ENCODE measurements around the gene SMIM13.

The SMIM13 gene

GRCh38 chr6:11122380-11122779 is 28.7 kb downstream of the SMIM13 start:
- DNase-seq (ENCODE audit: low read depth) = no peak

- no peak for DNase-seq (ENCODE audit: low read depth)
These were observed 30.3 kb downstream of the SMIM13 start for GRCh38 chr6:11123978-11124377.

- no peak for DNase-seq (ENCODE audit: low read depth)
These were observed 33.2 kb downstream of the SMIM13 start for GRCh38 chr6:11126876-11127275.

- no peak for DNase-seq (ENCODE audit: low read depth)
These were observed 35.0 kb downstream of the SMIM13 start for GRCh38 chr6:11128608-11129007.

- no peak for DNase-seq (ENCODE audit: low read depth)
These were observed 36.4 kb downstream of the SMIM13 start for GRCh38 chr6:11129908-11130565.

GRCh38 chr6:11130605-11131004 is 37.0 kb downstream of the SMIM13 start:
- DNase-seq (ENCODE audit: low read depth) = no peak

GRCh38 chr6:11132194-11132888 is 38.7 kb downstream of the SMIM13 start:
- no peak for DNase-seq (ENCODE audit: low read depth)

- no peak for DNase-seq (ENCODE audit: low read depth)
These were observed 39.6 kb downstream of the SMIM13 start for GRCh38 chr6:11133281-11133680.

GRCh38 chr6:11136809-11137208 is 43.2 kb downstream of the SMIM13 start:
- no peak for DNase-seq (ENCODE audit: low read depth)

GRCh38 chr6:11139051-11139960 is 45.7 kb downstream of the SMIM13 start:
- DNase-seq (ENCODE audit: low read depth) = no peak

- no peak for DNase-seq (ENCODE audit: low read depth)
These were observed 46.4 kb downstream of the SMIM13 start for GRCh38 chr6:11140056-11140455.

- DNase-seq (ENCODE audit: low read depth) = no peak
These were observed 47.7 kb downstream of the SMIM13 start for GRCh38 chr6:11141295-11141694.

GRCh38 chr6:11142296-11143027 is 48.8 kb downstream of the SMIM13 start:
- DNase-seq (ENCODE audit: low read depth) = no peak

- no peak for DNase-seq (ENCODE audit: low read depth)
These were observed 50.0 kb downstream of the SMIM13 start for GRCh38 chr6:11143394-11144371.

GRCh38 chr6:11144393-11144851 is 50.8 kb downstream of the SMIM13 start:
- peak; percentile 51 for DNase-seq (ENCODE audit: low read depth)

- no peak for DNase-seq (ENCODE audit: low read depth)
These were observed 52.6 kb downstream of the SMIM13 start for GRCh38 chr6:11146117-11146826.

- no peak for DNase-seq (ENCODE audit: low read depth)
These were observed 55.9 kb downstream of the SMIM13 start for GRCh38 chr6:11149551-11149950.

- no peak for DNase-seq (ENCODE audit: low read depth)
These were observed 57.9 kb downstream of the SMIM13 start for GRCh38 chr6:11151488-11151887.

GRCh38 chr6:11152581-11152980 is 58.9 kb downstream of the SMIM13 start:
- DNase-seq (ENCODE audit: low read depth) = no peak

GRCh38 chr6:11153447-11153846 is 59.8 kb downstream of the SMIM13 start:
- DNase-seq (ENCODE audit: low read depth) = no peak

Data from stimulated activated CD8-positive, alpha-beta memory T cell treated with anti-CD3 and anti-CD28 coated beads, Interleukin-12 subunit alpha, Interleukin-12 subunit beta, amount 100 ng/mL, for 1 hour (primary cell).